Kidney epithelial cell (primary cell): ENCODE measurements around the gene DOCK4. TPM values are rescaled to one million over a fixed set of nuclear protein-coding genes. Genes with fewer than 3 reads are reported as not detected.

Experiments
- DNase-seq: peaks from one replicate; pipeline ENCODE4 v3.0.0-alpha.2; 2010; ENCODE audit warnings: low read depth
- H3K27me3 ChIP-seq: 2 replicates; pipeline ENCODE4 v1.6.0; 2011; ENCODE audit warnings: low read length; ENCODE audit not compliant: control insufficient read depth, insufficient read depth
- H3K36me3 ChIP-seq: 2 replicates; pipeline ENCODE4 v1.5.1; 2011; ENCODE audit warnings: low read length; ENCODE audit not compliant: control insufficient read depth, insufficient read depth
- H3K4me3 ChIP-seq: 2 replicates; pipeline ENCODE4 v1.5.1; 2011; ENCODE audit warnings: low read depth, mild to moderate bottlenecking, control low read depth, low read length
- CTCF ChIP-seq: IDR thresholded peaks from 2 replicates; pipeline ENCODE4 v1.5.1; 2011; ENCODE audit warnings: mild to moderate bottlenecking, moderate library complexity, low read length, control low read depth, inconsistent platforms; ENCODE audit not compliant: insufficient read depth, poor library complexity, severe bottlenecking
- total RNA-seq: library from RNA; depleted of rRNA; stranded (reverse); fragments of >200 nt; gene quantifications from 2 replicates; pipeline ENCODE4 v1.2.3, GENCODE V29; 2015

The DOCK4 gene
- total RNA-seq, 1 donor from 2014 or later = 16.8 TPM

DNA sequence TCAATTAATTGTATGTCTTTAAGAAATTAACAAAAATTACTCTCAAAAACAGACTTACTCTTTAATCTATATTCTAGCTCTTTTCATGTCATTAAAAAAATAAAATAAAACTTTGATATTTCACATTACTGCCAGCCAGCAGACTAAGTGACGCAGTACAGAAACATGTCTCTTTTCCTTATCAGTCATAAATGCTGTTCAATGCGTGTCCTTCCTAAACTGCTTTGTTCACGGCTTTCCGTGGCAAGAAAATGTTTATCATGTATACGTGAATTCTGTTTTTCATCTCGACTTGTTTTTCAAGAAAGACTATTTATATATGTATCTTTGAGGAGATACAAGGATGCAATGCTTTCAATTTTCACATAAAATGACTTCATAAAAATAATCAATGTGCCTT lies 182.4 kb downstream of the DOCK4 start:
- Histone ChIP-seq H3K4me3 (no peak overlapping the region), H3K36me3 (no peaks in the 10 kb centered on the region), H3K27me3 (no peaks in the 10 kb centered on the region)
- no peak for TF ChIP-seq CTCF
- DNase-seq = no peak

- H3K4me3 ChIP-seq = no peak overlapping the region
- no peaks in the 10 kb centered on the region for H3K27me3 ChIP-seq
- H3K36me3 ChIP-seq = no peaks in the 10 kb centered on the region
- no peak for DNase-seq
- no peak for TF ChIP-seq CTCF
These were observed 182.9 kb downstream of the DOCK4 start for GRCh38 chr7:112023282-112023681.

- no peaks in the 10 kb centered on the region for H3K36me3 ChIP-seq
- no peak for TF ChIP-seq CTCF
- H3K4me3 ChIP-seq = no peak overlapping the region
- no peaks in the 10 kb centered on the region for H3K27me3 ChIP-seq
- no peak for DNase-seq
These were observed 184.1 kb downstream of the DOCK4 start for GRCh38 chr7:112022128-112022527.

DNA sequence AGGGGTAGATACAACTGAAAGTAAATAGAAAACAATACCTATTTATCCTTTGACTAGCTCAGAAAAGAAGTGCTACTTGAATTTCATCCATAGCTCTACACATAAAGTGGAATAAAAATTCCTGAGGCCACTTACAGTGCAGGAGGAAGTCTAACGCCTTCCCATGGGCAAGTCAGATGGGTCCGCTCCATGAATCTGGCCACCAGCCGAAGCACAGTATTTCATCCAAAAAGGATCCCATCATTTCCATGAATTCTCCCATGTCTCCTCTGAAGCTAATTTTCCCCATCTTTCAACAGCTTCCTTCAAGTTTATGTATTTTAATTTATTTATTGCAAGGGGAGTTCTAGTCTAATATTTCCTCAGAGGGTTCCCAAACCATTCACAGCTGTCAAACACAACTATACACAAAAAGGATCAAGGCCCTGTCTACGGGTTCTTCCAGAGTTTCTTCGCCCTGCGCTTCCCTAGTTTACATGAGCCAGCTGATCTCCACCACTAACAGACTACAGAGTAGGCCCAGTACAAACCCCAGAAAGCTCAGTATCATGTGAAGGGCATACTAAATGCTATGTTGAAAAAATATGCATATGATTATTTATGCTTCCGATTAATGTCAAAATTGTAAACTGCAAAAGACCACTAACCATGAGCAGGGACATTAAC lies 184.7 kb downstream of the DOCK4 start:
- Histone ChIP-seq H3K36me3 (no peaks in the 10 kb centered on the region), H3K27me3 (no peaks in the 10 kb centered on the region), H3K4me3 (no peak overlapping the region)
- no peak for TF ChIP-seq CTCF
- no peak for DNase-seq

DNA sequence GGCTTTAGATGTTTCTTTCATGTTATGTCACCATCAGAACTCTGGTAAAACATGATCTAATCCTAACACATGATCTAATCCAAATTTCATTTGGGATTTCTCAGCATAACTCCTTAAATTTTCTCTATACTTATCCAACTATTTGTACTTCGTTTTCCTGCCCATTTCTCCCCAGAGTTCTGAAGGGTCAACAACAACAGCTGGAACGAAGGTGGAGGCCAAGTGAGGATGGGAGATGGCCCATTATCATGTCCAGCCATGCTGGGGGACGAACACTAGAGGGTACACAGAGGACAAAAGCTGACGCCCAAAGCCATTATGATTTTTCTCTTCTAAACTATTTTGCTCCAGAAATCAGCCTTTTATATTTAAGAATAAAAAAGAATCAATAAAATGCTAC lies 185.4 kb downstream of the DOCK4 start:
- no peak for TF ChIP-seq CTCF
- Histone ChIP-seq H3K27me3 (no peaks in the 10 kb centered on the region), H3K36me3 (no peaks in the 10 kb centered on the region)

DNA sequence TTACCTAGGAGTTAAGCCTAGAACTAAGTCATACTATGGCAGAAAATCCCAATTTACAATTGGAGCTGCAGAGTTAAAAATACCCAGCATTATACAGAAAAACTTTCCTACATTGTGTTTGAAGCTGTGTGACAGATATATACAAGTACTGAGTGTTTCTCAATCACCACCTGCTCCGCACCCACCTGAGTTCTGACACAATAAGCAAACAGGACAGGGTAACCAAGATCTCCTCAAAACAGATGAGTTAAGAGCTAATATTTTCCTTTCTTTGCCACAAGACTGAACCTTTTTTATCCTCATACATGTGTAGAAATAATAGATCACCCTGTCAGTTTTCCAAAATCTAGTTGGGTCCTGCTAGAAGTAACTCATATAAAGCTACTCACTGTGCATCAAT lies 186.3 kb downstream of the DOCK4 start:
- H3K27me3 ChIP-seq = no peaks in the 10 kb centered on the region
- H3K4me3 ChIP-seq = no peak overlapping the region
- no peak for DNase-seq
- no peak for TF ChIP-seq CTCF
- no peaks in the 10 kb centered on the region for H3K36me3 ChIP-seq

More for the DNA sequence above, 185.4 kb downstream of the DOCK4 start:
- no peak for DNase-seq
- no peak overlapping the region for H3K4me3 ChIP-seq
